ENCODE measurements around the gene FARS2. TPM values are rescaled to one million over a fixed set of nuclear protein-coding genes. Genes with fewer than 3 reads are reported as not detected.

FARS2 gene
- total and polyA plus RNA-seq, 9 of the 15 experiments (the other 6 are each of a cell fraction or from before 2014, with no cell fraction given) = 16.5 to 62.2 (median 27.0) TPM

GRCh38 chr6:5541751-5542432 lies 280.6 kb downstream of the FARS2 start (continued):
- TF ChIP-seq ETV6 (IDR thresholded peaks at IDR 0.05; ENCODE audit: borderline replicate concordance in 1 of 2, low read depth in 2 of 2, low read length in 1 of 2) = no peak
- TF ChIP-seq ETV6 (CRISPR knock-in tag; IDR thresholded peaks at IDR 0.05; ENCODE audit: borderline replicate concordance) = no peak
- no peak; the same call in 1 of the 2 replicates for TF ChIP-seq ZNF395 (CRISPR knock-in tag; IDR thresholded peaks at IDR 0.05)
- TF ChIP-seq USF1 (CRISPR knock-in tag; IDR thresholded peaks at IDR 0.05) = no peak
- TF ChIP-seq XRCC5 (IDR thresholded peaks at IDR 0.05; ENCODE audit: low read depth, low read length) = no peak
- TF ChIP-seq MIER1 (IDR thresholded peaks at IDR 0.05; ENCODE audit: low read depth) = no peak
- TF ChIP-seq ZNF263 (CRISPR knock-in tag; IDR thresholded peaks at IDR 0.05; ENCODE audit: borderline replicate concordance) = no peak
- TF ChIP-seq U2AF1 (optimal IDR thresholded peaks at IDR 0.05; ENCODE audit: low read depth, low read length) = no peak
- TF ChIP-seq SMAD3 (CRISPR knock-in tag; conservative IDR thresholded peaks at IDR 0.05) = 0 out of 2 replicates have a peak, but pooled peaks have one; percentile 37
- TF ChIP-seq COPS2 (conservative IDR thresholded peaks at IDR 0.05) = no peak
- no peak for TF ChIP-seq MGA (IDR thresholded peaks at IDR 0.05)
- no peak for TF ChIP-seq KDM2B (CRISPR knock-in tag; IDR thresholded peaks at IDR 0.05)
